Prostate gland (tissue), 2 donors: ENCODE measurements around the gene SLC38A7. TPM values are rescaled to one million over a fixed set of nuclear protein-coding genes. Genes with fewer than 3 reads are reported as not detected.
"Not testable (repeated sequence)": the region's sequence is repeated elsewhere in the genome, so short reads cannot be mapped to it uniquely, and the experiment has no call there.

ENCODE experiments used
- DNase-seq: peaks from one replicate; pipeline ENCODE4 v3.0.0-alpha.2; 2019; ENCODE audit warnings: low spot score
- H3K27ac ChIP-seq, 2 donors: fragments of 200-600 bp; sonication (generic); 2 replicates each; pipeline ENCODE4 v1.5.1; 2017 to 2019
- H3K27me3 ChIP-seq: fragments of 200-600 bp; sonication (generic); replicated peaks from 2 replicates; pipeline ENCODE4 v1.5.1; 2019; ENCODE audit not compliant: insufficient read depth
- H3K36me3 ChIP-seq, 2 donors: fragments of 200-600 bp; sonication (generic); 1 replicate in 1 of 2; 2 replicates in 1 of 2; pipeline versions ENCODE4 v1.5.1 to v1.8.1; 2017 to 2019
- H3K4me1 ChIP-seq: fragments of 200-600 bp; sonication (generic); replicated peaks from 2 replicates; pipeline ENCODE4 v1.5.1; 2019
- H3K4me3 ChIP-seq, 2 donors: fragments of 200-600 bp; sonication (generic); 2 replicates each; pipeline ENCODE4 v1.5.1; 2017 to 2019
- H3K9me3 ChIP-seq: fragments of 200-600 bp; sonication (generic); 2 replicates; pipeline ENCODE4 v1.5.1; 2017
- POLR2A ChIP-seq: fragments of 450-650 bp; IDR thresholded peaks from one replicate; pipeline ENCODE4 v1.6.1; 2016; ENCODE audit warnings: antibody characterized with exemption, mild to moderate bottlenecking
- POLR2AphosphoS5 ChIP-seq: sonication (generic); formaldehyde crosslinking; IDR thresholded peaks from one replicate; pipeline ENCODE4 v1.6.1; 2017; ENCODE audit warnings: antibody characterized with exemption
- WGBS: methylation state at CpG from one replicate; pipeline ENCODE4 v1.1.5; 2018; 5-methylcytosine and 5-hydroxymethylcytosine counted together
- intact Hi-C: fragments of 100-400 bp; cut with DNase I; formaldehyde crosslinking; loops from one replicate; pipeline ENCODE4 v1.14.2; 2022
- total RNA-seq, 2 donors: library from RNA; depleted of rRNA; stranded (reverse); fragments of >200 nt; gene quantifications; one replicate each; pipeline ENCODE4 v1.1.0, GENCODE V29; 2016
- TF ChIP-seq, protein P1 (sequence below), 4 experiments: fragments of 200-600 bp in 2 of 4; fragments of 450-650 bp in 2 of 4; sonication (generic) in 2 of 4; IDR thresholded peaks; 1 replicate in 3 of 4; 2 replicates in 1 of 4; pipeline ENCODE4 v1.5.1; 2016 to 2019; ENCODE audit warnings: antibody characterized with exemption in 4 of 4, mild to moderate bottlenecking in 2 of 4, moderate library complexity in 2 of 4

SLC38A7 gene
- total RNA-seq, 2 donors from 2014 or later, result 20.6 to 29.9 TPM

DNA sequence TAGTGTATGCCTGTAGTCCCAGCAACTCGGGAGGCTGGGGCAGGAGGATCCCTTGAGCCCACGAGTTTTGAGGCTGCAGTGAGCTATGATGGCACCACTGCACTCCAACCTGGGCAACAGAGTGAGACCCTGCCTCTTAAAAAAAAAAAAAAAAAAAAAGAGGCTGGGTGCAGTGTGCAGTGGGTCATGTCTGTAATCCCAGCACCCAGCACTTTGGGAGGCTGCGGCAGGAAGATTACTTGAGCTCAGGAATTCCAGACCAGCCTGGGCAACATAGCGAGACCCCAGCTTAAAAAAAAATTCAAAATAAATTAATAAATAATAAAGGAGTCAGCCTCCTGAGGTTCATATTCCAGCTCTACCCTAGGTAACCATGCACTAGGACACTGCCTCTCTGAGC lies 45.3 kb downstream of the SLC38A7 start:
- no peak for DNase-seq
- Histone ChIP-seq H3K27ac (no peak overlapping the region), H3K36me3 (no peaks in the 10 kb centered on the region), H3K9me3 (no peaks in the 10 kb centered on the region), H3K4me3 (no peak overlapping the region), H3K27me3 (no peaks in the 10 kb centered on the region), H3K4me1 (no peaks in the 10 kb centered on the region)
- 94% methylated on average over 4 of the region's 4 CpGs for WGBS
- intact Hi-C loops, result no loop called here
- no peak for TF ChIP-seq POLR2AphosphoS5
- no peak for TF ChIP-seq POLR2A
- TF ChIP-seq, protein P1, sequence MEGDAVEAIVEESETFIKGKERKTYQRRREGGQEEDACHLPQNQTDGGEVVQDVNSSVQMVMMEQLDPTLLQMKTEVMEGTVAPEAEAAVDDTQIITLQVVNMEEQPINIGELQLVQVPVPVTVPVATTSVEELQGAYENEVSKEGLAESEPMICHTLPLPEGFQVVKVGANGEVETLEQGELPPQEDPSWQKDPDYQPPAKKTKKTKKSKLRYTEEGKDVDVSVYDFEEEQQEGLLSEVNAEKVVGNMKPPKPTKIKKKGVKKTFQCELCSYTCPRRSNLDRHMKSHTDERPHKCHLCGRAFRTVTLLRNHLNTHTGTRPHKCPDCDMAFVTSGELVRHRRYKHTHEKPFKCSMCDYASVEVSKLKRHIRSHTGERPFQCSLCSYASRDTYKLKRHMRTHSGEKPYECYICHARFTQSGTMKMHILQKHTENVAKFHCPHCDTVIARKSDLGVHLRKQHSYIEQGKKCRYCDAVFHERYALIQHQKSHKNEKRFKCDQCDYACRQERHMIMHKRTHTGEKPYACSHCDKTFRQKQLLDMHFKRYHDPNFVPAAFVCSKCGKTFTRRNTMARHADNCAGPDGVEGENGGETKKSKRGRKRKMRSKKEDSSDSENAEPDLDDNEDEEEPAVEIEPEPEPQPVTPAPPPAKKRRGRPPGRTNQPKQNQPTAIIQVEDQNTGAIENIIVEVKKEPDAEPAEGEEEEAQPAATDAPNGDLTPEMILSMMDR (IDR thresholded peaks at IDR 0.05), result no peak

DNA sequence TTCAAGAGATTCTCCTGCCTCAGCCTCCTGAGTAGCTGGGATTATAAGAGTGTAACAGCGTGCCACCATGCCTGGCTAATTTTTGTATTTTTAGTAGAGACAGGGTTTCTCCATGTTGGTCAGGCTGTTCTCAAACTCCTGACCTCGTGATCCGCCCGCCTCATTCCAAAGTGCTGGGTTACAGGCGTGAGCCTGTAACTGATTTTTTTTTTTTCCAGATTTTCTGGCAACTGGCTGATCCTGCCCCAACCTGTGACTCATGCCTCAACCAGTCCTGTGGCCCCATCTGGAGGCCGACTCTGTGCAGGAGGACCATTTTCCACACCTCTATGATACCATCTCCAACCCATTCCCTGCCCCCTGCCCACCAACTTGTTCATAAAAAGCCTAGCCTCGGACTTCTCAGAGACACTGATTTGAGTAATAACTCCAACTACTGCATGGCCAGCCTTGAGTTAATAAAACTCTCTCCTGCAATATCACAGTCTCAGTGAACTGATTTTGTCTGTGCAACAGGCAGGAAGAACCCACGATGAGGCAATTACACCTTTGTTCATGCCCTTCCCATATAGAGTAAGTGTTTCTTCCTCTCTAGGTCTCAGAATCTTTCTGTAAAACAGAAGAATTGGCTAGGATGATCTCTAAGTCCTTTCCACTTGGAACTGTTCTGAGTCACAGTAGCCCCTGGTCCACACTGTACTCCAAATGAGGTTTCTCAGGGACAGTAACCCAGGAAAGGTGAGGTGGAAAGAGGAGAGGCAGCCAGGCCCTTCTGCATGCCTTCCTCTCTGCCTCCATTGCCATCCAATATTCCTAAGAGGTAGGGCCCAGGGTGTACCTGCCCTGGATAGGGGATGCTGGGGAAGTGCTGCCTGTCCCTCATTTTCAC lies 46.2 kb downstream of the SLC38A7 start:
- no peak for DNase-seq
- WGBS, result 31% methylated on average over 8 of the region's 8 CpGs
- intact Hi-C loops, result no loop called here
- no peaks in the 10 kb centered on the region for H3K4me1 ChIP-seq
- no peak for TF ChIP-seq POLR2A
- TF ChIP-seq, protein P1 (IDR thresholded peaks at IDR 0.05), result peak in 2 of 4 experiments; percentile 21 to 32
- H3K4me3 ChIP-seq, result no peak overlapping the region
- no peaks in the 10 kb centered on the region for H3K27me3 ChIP-seq
- H3K36me3 ChIP-seq, result no peaks in the 10 kb centered on the region
- no peaks in the 10 kb centered on the region for H3K9me3 ChIP-seq
- no peak overlapping the region for H3K27ac ChIP-seq

DNA sequence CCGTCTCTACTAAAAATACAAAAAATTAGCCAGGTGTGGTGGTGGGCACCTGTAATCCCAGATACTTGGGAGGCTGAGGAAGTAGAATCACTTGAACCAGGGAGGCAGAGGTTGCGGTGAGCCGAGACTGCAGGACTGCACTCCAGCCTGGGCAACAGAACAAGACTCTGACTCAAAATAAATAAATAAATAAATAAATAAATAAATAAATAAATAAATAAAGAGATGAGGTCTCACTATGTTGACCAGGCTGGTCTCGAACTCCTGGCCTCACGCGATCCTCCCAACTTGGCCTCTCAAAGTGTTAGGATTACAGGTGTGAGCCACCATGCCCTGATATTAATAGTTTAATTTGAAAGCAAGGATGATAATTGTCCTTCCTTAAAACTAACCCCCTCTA lies 47.5 kb downstream of the SLC38A7 start:
- H3K27ac ChIP-seq, DNase-seq, H3K9me3 ChIP-seq, H3K4me1 ChIP-seq, H3K4me3 ChIP-seq, H3K27me3 ChIP-seq, H3K36me3 ChIP-seq, intact Hi-C loops: not testable (repeated sequence)
- 92% methylated on average over 6 of the region's 6 CpGs for WGBS

DNA sequence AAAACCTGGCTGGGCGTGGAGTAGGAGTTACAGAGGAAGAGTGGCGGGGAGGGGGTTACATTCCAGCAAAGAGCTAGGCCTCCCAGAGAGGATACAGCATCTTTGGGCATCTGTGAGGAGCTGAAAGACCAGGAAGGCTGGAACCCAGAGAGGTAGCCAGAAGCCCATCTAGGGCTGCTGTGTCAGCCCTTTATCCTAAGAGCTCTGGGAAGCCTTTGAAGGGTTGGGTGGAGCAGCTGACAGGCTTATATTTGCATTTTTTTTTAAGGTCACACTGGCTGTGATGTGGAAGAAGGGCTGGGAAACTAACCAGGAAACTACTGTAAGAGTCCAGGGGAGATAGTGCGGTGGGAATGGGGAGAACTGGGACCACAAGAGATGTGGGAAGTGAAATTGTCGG lies 48.1 kb downstream of the SLC38A7 start:
- no peak for DNase-seq
- no peaks in the 10 kb centered on the region for H3K9me3 ChIP-seq
- 90% methylated on average over 4 of the region's 4 CpGs for WGBS
- no peaks in the 10 kb centered on the region for H3K27me3 ChIP-seq
- no peak overlapping the region for H3K4me3 ChIP-seq
- H3K4me1 ChIP-seq, result no peaks in the 10 kb centered on the region
- TF ChIP-seq, protein P1 (IDR thresholded peaks at IDR 0.05), result no peak
- no peak for TF ChIP-seq POLR2AphosphoS5
- no peak for TF ChIP-seq POLR2A
- no peak overlapping the region for H3K27ac ChIP-seq
- H3K36me3 ChIP-seq, result no peaks in the 10 kb centered on the region
- intact Hi-C loops, result no loop called here

DNA sequence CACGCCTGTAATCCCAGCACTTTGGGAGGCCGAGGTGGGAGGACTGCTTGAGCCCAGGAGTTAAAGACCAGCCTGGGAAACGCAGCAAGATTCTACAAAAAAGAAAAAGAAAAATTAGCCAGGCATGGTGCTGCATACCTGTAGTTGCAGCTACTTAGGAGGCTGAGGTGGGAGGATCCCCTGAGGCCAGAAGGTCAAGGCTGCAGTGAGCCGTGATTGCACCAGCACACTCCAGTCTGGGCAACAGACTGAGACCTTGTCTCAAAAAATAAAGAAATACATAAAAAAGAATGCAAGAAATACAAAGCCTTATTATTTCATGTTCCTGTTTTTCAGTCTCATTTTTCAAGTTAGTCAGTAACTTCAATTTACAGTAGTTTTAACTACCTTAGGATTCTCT lies 49.1 kb downstream of the SLC38A7 start:
- WGBS, result 85% methylated on average over 4 of the region's 4 CpGs
- Histone ChIP-seq H3K27me3 (no peaks in the 10 kb centered on the region), H3K27ac (no peak overlapping the region), H3K36me3 (no peaks in the 10 kb centered on the region), H3K4me1 (no peaks in the 10 kb centered on the region), H3K9me3 (no peaks in the 10 kb centered on the region), H3K4me3 (no peak overlapping the region)
- intact Hi-C loops, result no loop called here
- TF ChIP-seq, protein P1 (IDR thresholded peaks at IDR 0.05), result no peak
- TF ChIP-seq POLR2AphosphoS5 (no peak), POLR2A (no peak)
- no peak for DNase-seq
